Osteocyte (in vitro differentiated cells): ENCODE data around the gene SLC6A19. TPM values are rescaled to one million over a fixed set of nuclear protein-coding genes. Genes with fewer than 3 reads are reported as not detected.

Source experiments
- DNase-seq: peaks from one replicate; pipeline ENCODE4 v3.0.0; 2021; ENCODE audit warnings: mixed read lengths; ENCODE audit not compliant: unreplicated experiment; ENCODE audit errors: extremely low spot score
- H3K27ac Mint-ChIP-seq: one replicate; pipeline ENCODE4 v1.8.0; 2021; ENCODE audit warnings: mild to moderate bottlenecking, mixed read lengths; ENCODE audit not compliant: unreplicated experiment
- H3K27me3 Mint-ChIP-seq: one replicate; pipeline ENCODE4 v1.8.0; 2021; ENCODE audit warnings: mixed read lengths; ENCODE audit not compliant: unreplicated experiment
- H3K36me3 Mint-ChIP-seq: one replicate; pipeline ENCODE4 v1.8.0; 2021; ENCODE audit warnings: mixed read lengths; ENCODE audit not compliant: unreplicated experiment
- H3K4me1 Mint-ChIP-seq: one replicate; pipeline ENCODE4 v1.8.0; 2021; ENCODE audit warnings: mixed read lengths; ENCODE audit not compliant: unreplicated experiment
- H3K4me3 Mint-ChIP-seq: one replicate; pipeline ENCODE4 v1.8.0; 2021; ENCODE audit warnings: mild to moderate bottlenecking, moderate library complexity, mixed read lengths; ENCODE audit not compliant: unreplicated experiment
- H3K9me3 Mint-ChIP-seq: one replicate; pipeline ENCODE4 v1.8.0; 2021; ENCODE audit warnings: mixed read lengths; ENCODE audit not compliant: unreplicated experiment
- total RNA-seq: library from RNA; stranded (reverse); gene quantifications from 2 replicates; pipeline ENCODE4 v1.2.1, GENCODE V29; 2021
- TF ChIP-seq, protein P1 (sequence below): fragments of 200-600 bp; sonication (generic); IDR thresholded peaks from 2 replicates; pipeline ENCODE4 v1.5.0; 2021; ENCODE audit warnings: antibody characterized with exemption, mild to moderate bottlenecking, moderate library complexity

SLC6A19 gene
- total RNA-seq, 1 donor from 2014 or later: not detected

DNA sequence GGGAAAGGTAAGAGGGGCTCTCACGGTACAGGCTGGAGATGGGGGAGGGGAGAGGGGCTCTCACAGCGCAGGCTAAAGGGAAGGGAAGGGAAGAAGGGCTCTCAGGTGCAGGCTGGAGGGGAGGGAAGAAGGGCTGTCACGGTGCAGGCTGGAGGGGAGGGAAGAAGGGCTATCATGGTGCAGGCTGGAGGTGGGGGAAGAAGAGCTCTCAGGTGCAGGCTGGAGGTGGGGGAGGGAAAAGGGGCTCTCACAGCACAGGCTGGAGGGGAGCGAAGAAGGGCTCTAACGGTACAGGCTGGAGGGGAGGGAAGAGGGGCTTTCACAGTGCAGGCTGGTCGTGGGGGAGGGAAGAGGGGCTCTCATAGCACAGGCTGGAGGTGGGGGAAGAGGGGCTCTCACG lies 28.4 kb downstream of the SLC6A19 start:
- no peaks in the 10 kb centered on the region for H3K9me3 Mint-ChIP-seq
- no peaks in the 10 kb centered on the region for H3K27me3 Mint-ChIP-seq
- H3K36me3 Mint-ChIP-seq: no peaks in the 10 kb centered on the region
- no peak overlapping the region for H3K4me3 Mint-ChIP-seq
- no peaks in the 10 kb centered on the region for H3K4me1 Mint-ChIP-seq
- DNase-seq: no peak
- TF ChIP-seq, protein P1, sequence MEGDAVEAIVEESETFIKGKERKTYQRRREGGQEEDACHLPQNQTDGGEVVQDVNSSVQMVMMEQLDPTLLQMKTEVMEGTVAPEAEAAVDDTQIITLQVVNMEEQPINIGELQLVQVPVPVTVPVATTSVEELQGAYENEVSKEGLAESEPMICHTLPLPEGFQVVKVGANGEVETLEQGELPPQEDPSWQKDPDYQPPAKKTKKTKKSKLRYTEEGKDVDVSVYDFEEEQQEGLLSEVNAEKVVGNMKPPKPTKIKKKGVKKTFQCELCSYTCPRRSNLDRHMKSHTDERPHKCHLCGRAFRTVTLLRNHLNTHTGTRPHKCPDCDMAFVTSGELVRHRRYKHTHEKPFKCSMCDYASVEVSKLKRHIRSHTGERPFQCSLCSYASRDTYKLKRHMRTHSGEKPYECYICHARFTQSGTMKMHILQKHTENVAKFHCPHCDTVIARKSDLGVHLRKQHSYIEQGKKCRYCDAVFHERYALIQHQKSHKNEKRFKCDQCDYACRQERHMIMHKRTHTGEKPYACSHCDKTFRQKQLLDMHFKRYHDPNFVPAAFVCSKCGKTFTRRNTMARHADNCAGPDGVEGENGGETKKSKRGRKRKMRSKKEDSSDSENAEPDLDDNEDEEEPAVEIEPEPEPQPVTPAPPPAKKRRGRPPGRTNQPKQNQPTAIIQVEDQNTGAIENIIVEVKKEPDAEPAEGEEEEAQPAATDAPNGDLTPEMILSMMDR: no peak
- H3K27ac Mint-ChIP-seq: no peak overlapping the region

DNA sequence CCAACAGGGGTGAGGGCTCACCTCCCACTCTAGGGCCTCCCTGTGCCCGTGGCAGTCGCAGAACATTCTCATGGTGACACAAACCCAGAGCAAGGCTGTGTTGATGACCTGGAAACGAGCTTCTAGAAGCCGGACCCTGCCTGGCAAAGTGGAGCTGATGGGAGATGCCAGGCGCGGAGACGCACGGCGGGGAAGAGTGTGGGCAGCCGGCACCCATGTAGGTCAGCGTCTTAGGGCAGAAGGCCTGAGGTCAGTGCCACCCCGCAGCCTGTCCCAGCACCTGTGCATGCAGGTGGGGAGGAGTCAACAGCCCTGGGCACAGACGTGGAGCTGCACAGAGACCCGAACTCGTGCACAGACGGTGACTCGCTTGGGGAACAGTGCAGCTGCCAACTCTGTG lies 29.2 kb downstream of the SLC6A19 start:
- Mint-ChIP-seq H3K9me3 (peaks cover under 1% of the 10 kb centered on the region), H3K4me3 (no peak overlapping the region), H3K27ac (no peak overlapping the region), H3K27me3 (no peaks in the 10 kb centered on the region), H3K4me1 (no peaks in the 10 kb centered on the region), H3K36me3 (no peaks in the 10 kb centered on the region)
- no peak for DNase-seq
- TF ChIP-seq, protein P1: no peak

DNA sequence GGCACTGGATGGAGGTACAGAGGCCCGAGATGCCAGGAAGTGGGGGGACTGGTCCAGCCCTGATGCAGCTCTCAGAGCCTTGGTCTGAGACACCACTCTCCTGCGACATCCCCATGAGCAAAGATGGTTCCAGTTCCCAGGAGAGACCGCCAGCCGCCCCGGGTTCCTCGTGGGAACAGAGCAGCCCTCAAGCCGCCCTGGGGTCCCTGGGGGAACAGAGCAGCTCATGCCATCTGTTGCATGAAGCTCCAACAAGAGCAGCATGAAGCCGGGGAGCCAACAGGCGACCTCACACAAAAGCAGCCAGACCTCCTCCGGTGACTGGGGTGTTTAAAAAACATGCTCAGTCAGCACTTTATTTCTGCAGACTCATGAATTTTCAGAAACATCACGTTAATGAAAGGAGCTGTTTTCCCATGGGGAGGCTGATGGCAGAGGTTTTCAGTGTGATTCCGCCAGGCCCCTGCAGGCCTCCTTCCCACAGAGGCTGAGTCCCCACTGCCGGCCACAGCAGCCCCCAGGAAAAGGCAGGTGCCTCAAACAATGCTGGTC lies 30.0 kb downstream of the SLC6A19 start:
- Mint-ChIP-seq H3K4me1 (no peaks in the 10 kb centered on the region), H3K36me3 (no peaks in the 10 kb centered on the region), H3K27me3 (no peaks in the 10 kb centered on the region), H3K9me3 (peaks cover 7% of the 10 kb centered on the region), H3K27ac (no peak overlapping the region), H3K4me3 (no peak overlapping the region)
- TF ChIP-seq, protein P1: no peak
- DNase-seq: no peak

DNA sequence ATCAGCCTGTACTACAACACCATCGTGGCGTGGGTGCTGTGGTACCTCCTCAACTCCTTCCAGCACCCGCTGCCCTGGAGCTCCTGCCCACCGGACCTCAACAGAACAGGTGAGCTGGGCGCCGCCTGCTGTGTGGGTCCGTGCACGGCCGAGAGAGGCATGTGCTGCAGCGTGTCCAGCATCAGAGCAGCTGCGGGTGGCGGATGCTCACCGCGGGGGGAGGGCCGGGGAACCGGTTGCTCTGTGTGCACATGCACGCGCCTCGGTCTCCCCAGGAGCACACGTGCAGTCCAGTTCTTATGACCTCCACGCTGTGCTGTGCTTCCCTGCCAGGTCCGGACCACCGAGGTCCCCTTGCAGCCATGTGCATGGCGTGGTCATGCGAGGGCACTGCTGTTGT lies 31.4 kb downstream of the SLC6A19 start:
- Mint-ChIP-seq H3K27me3 (no peaks in the 10 kb centered on the region), H3K36me3 (no peaks in the 10 kb centered on the region), H3K4me1 (no peaks in the 10 kb centered on the region), H3K9me3 (peaks cover 7% of the 10 kb centered on the region), H3K27ac (no peak overlapping the region), H3K4me3 (no peak overlapping the region)
- TF ChIP-seq, protein P1: no peak
- no peak for DNase-seq

DNA sequence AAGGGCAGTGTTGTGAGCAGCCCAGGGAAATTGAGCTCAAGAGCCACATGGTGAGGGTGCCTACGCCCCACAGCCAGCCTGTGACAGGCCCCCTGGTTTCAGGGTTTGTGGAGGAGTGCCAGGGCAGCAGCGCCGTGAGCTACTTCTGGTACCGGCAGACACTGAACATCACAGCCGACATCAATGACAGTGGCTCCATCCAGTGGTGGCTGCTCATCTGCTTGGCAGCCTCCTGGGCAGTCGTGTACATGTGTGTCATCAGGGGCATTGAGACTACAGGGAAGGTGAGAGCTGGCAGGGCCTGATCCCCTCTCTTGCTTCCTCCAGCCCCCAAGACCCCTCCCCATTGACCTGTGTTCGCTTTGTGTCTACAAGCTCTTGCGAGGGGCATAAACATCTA lies 34.0 kb downstream of the SLC6A19 start:
- H3K4me3 Mint-ChIP-seq: no peak overlapping the region
- DNase-seq: no peak
- no peaks in the 10 kb centered on the region for H3K4me1 Mint-ChIP-seq
- H3K9me3 Mint-ChIP-seq: peaks cover 7% of the 10 kb centered on the region
- TF ChIP-seq, protein P1: no peak
- no peaks in the 10 kb centered on the region for H3K27me3 Mint-ChIP-seq
- H3K27ac Mint-ChIP-seq: no peak overlapping the region
- H3K36me3 Mint-ChIP-seq: no peaks in the 10 kb centered on the region
